AG04449 (cell line): ENCODE measurements around the gene ITGB8.
"Not testable (repeated sequence)": the region's sequence is repeated elsewhere in the genome, so short reads cannot be mapped to it uniquely, and the experiment has no call there.

Source experiments
- CTCF ChIA-PET: fragments of 350-600 bp; formaldehyde crosslinking; extraction: SDS; loops from one replicate; lab custom pipeline; 2021; ENCODE audit warnings: antibody characterized with exemption; lab: Yijun Ruan, JAX
- POLR2A ChIA-PET: fragments of 400-600, 350-600 bp; formaldehyde crosslinking; extraction: SDS; loops from one replicate; lab custom pipeline; 2020; ENCODE audit warnings: antibody characterized with exemption, inconsistent platforms; lab: Yijun Ruan, JAX
- DNase-seq: peaks from one replicate; pipeline ENCODE4 v3.0.0-alpha.2; 2010; ENCODE audit warnings: low read depth, low spot score
- H3K4me3 ChIP-seq: 2 replicates; pipeline ENCODE4 v1.5.1; 2011; ENCODE audit warnings: low read depth, mild to moderate bottlenecking, control low read depth, low read length
- CTCF ChIP-seq: IDR thresholded peaks from one replicate; pipeline ENCODE4 v1.5.1; 2011; ENCODE audit warnings: mild to moderate bottlenecking, moderate library complexity, low read length, control low read depth, inconsistent platforms; ENCODE audit not compliant: insufficient read depth; ENCODE audit errors: missing control alignments

ITGB8 gene

GRCh38 chr7:20385126-20385525, 54.4 kb downstream of the ITGB8 start:
- POLR2A ChIA-PET, result no interaction called here
- CTCF ChIA-PET, result no interaction called here
- TF ChIP-seq CTCF, result no peak
- DNase-seq, result peak; percentile 52
- H3K4me3 ChIP-seq, result no peak overlapping the region

DNA sequence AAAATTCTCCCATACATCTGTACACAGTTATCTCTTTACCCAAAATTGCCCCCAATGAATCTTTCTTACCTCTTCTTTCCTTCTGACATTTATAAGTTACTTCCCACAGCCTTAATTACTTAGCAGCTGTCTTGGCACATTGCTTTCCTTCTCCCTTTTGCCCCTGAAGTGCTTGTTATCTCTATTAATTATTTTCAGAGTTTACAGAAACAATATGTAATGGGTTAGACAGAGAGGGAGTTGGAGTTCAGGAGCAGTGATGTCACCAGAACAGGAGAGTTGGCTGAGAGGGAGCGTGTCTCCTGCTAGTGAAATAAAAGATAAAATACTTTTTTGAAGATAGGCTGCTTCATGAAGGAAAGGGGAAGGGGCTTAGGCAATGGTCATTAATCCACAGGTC, 57.4 kb downstream of the ITGB8 start:
- no peak for TF ChIP-seq CTCF
- no peak for DNase-seq
- H3K4me3 ChIP-seq, result no peak overlapping the region
- POLR2A ChIA-PET, result no interaction called here
- CTCF ChIA-PET, result no interaction called here

GRCh38 chr7:20389192-20389591, 58.5 kb downstream of the ITGB8 start:
- CTCF ChIA-PET, H3K4me3 ChIP-seq, POLR2A ChIA-PET, DNase-seq: not testable (repeated sequence)

DNA sequence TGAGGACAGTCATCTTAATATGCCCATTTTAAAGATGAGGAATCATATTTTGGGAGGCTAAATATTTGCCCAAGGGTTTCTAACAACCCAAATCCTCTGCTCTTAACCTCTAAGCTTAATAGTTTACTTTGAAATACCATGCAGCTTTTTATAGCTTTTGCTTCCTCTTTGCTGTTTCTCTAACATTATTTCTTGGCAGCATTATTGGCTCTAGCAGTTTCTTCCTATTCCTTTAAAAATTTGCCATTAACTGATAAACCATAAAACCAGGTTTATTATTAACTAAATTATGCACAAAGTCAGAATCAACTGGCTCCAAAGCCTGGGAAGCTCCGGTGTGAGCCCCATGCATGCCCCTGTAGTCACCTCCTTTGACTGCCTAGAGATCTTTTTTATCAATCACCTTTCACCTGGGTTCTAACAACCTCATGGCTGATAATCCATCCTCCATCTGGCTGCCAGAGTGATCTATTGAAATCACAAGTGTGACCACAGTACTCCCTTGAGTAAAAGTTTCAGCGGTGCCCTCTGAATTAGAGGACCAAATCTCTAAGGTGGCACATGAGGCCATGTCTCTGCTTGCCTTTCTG, 62.4 kb downstream of the ITGB8 start:
- DNase-seq, result no peak
- TF ChIP-seq CTCF, result no peak
- CTCF ChIA-PET, result interaction anchor here (1.3 kb wide), 1 partner anchor 10 kb away, joined by 8 read pairs; no protein-coding TSS in a partner anchor
- POLR2A ChIA-PET, result no interaction called here
- no peak overlapping the region for H3K4me3 ChIP-seq

DNA sequence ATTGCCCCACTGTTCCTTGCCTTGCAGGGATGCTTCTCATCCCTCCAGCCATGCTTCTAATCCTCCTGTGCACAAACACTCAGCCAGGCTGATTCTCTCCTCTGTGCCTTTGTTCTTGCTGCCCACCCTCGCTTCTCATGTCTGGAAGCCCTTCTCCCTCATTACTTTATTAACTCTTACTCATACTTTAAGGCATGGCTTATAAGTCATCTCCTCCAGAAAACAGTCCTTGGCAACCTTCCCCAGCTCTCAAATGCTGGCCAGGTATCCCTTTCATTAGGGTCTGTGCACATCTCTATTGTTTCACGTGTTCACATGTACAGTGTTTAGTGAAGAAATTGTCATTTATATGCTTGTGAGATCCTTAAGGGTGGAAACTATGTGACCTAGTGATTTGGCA, 62.9 kb downstream of the ITGB8 start:
- TF ChIP-seq CTCF, result no peak
- CTCF ChIA-PET, result no interaction called here
- POLR2A ChIA-PET, result no interaction called here
- DNase-seq, result no peak
- no peak overlapping the region for H3K4me3 ChIP-seq

DNA sequence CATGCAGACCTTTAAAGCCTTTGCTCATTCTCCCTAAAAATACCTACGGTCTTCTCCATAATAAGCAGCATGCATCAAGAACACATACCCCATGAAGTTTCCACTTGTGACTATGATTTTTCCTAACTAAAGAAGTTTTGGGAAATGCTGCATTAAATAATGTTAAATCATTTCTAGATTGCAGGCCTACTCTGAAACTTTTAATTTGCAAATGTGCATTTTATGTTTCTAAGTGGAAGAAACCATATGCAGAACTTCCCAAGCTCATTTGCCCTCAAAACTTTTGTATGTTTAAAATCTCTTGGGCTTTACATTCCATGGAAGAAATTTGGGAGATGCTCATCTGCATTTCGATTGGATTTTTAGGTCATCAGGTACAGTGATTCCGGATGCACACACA, 63.6 kb downstream of the ITGB8 start:
- TF ChIP-seq CTCF, result no peak
- DNase-seq, result no peak
- CTCF ChIA-PET, result no interaction called here
- POLR2A ChIA-PET, result no interaction called here
- no peak overlapping the region for H3K4me3 ChIP-seq

GRCh38 chr7:20395104-20395503, 64.4 kb downstream of the ITGB8 start:
- ChIA-PET CTCF (no interaction called here), POLR2A (no interaction called here)
- no peak for TF ChIP-seq CTCF
- DNase-seq, result no peak
- no peak overlapping the region for H3K4me3 ChIP-seq
